H9 (cell line): ENCODE data around the gene CLINT1. TPM values are rescaled to one million over a fixed set of nuclear protein-coding genes. Genes with fewer than 3 reads are reported as not detected.

ENCODE experiments used
- DNase-seq: peaks from one replicate; pipeline ENCODE4 v3.0.0-alpha.2; 2017
- H2AFZ ChIP-seq: one replicate; pipeline ENCODE4 v1.6.1; 2013; ENCODE audit warnings: mild to moderate bottlenecking, low read length, control low read depth, moderate library complexity
- H2AK5ac ChIP-seq: 2 replicates; pipeline ENCODE4 v1.6.1; 2013; ENCODE audit warnings: low read length, control low read depth, mixed read lengths; ENCODE audit not compliant: insufficient read length
- H2BK120ac ChIP-seq: one replicate; pipeline ENCODE4 v1.6.1; 2013; ENCODE audit warnings: low read depth, mild to moderate bottlenecking, low read length, control low read depth, inconsistent platforms; ENCODE audit not compliant: poor library complexity, severe bottlenecking
- H2BK12ac ChIP-seq: 2 replicates; pipeline ENCODE4 v1.6.1; 2013; ENCODE audit warnings: low read length, control low read depth, mixed read lengths, low read depth; ENCODE audit not compliant: insufficient read length
- H2BK15ac ChIP-seq: 2 replicates; pipeline ENCODE4 v1.6.1; 2013; ENCODE audit warnings: low read depth, low read length, control low read depth
- H2BK20ac ChIP-seq: one replicate; pipeline ENCODE4 v1.6.1; 2013; ENCODE audit warnings: low read depth, mild to moderate bottlenecking, low read length, control low read depth, inconsistent platforms; ENCODE audit not compliant: poor library complexity, severe bottlenecking
- H2BK5ac ChIP-seq: 2 replicates; pipeline ENCODE4 v1.6.1; 2013; ENCODE audit warnings: low read length, control low read depth, mixed read lengths; ENCODE audit not compliant: insufficient read length
- H3K14ac ChIP-seq: 2 replicates; pipeline ENCODE4 v1.6.1; 2013; ENCODE audit warnings: low read length, control low read depth; ENCODE audit not compliant: insufficient read depth
- H3K18ac ChIP-seq: 2 replicates; pipeline ENCODE4 v1.6.1; 2013; ENCODE audit warnings: low read depth, mild to moderate bottlenecking, mixed read lengths, low read length, control low read depth; ENCODE audit not compliant: insufficient read length
- H3K23ac ChIP-seq: 2 replicates; pipeline ENCODE4 v1.6.1; 2013; ENCODE audit warnings: low read length, control low read depth, mixed read lengths, low read depth; ENCODE audit not compliant: insufficient read length
- H3K23me2 ChIP-seq: 2 replicates; pipeline ENCODE4 v1.6.1; 2013; ENCODE audit warnings: low read depth, mild to moderate bottlenecking, mixed read lengths, low read length, control low read depth; ENCODE audit not compliant: insufficient read length, poor library complexity, severe bottlenecking
- H3K27ac ChIP-seq: 2 replicates; pipeline ENCODE4 v1.5.1; 2013; ENCODE audit warnings: low read length, control low read depth, mixed read lengths, low read depth; ENCODE audit not compliant: insufficient read length
- H3K27me3 ChIP-seq: 2 replicates; pipeline ENCODE4 v1.6.1; 2013; ENCODE audit warnings: low read length, control low read depth, inconsistent platforms; ENCODE audit not compliant: insufficient read depth
- H3K4ac ChIP-seq: 2 replicates; pipeline ENCODE4 v1.6.1; 2013; ENCODE audit warnings: low read depth, mild to moderate bottlenecking, control low read depth, inconsistent platforms, low read length, moderate library complexity
- H3K4me1 ChIP-seq: 2 replicates; pipeline ENCODE4 v1.6.1; 2013; ENCODE audit warnings: low read length, control low read depth, inconsistent platforms; ENCODE audit not compliant: insufficient read depth
- H3K4me2 ChIP-seq: 2 replicates; pipeline ENCODE4 v1.6.1; 2013; ENCODE audit warnings: low read length, control low read depth, mixed read lengths; ENCODE audit not compliant: insufficient read length, insufficient read depth
- H3K56ac ChIP-seq: 2 replicates; pipeline ENCODE4 v1.6.1; 2013; ENCODE audit warnings: low read depth, mild to moderate bottlenecking, mixed read lengths, low read length, control low read depth; ENCODE audit not compliant: insufficient read length
- H3K79me1 ChIP-seq: 2 replicates; pipeline ENCODE4 v1.6.1; 2013; ENCODE audit warnings: low read depth, mild to moderate bottlenecking, moderate library complexity, low read length, control low read depth, inconsistent platforms; ENCODE audit not compliant: insufficient read depth, poor library complexity, severe bottlenecking
- H3K79me2 ChIP-seq: 2 replicates; pipeline ENCODE4 v1.6.1; 2013; ENCODE audit warnings: low read length, control low read depth, inconsistent platforms; ENCODE audit not compliant: insufficient read depth
- H3K9ac ChIP-seq: 2 replicates; pipeline ENCODE4 v1.6.1; 2013; ENCODE audit warnings: low read length, control low read depth, mixed read lengths; ENCODE audit not compliant: insufficient read length; ENCODE audit errors: extremely low read depth
- H3K9me3 ChIP-seq: one replicate; pipeline ENCODE4 v1.6.1; 2013; ENCODE audit warnings: low read depth, low read length, inconsistent platforms; ENCODE audit not compliant: control insufficient read depth
- H3T11ph ChIP-seq: one replicate; pipeline ENCODE4 v1.6.1; 2013; ENCODE audit warnings: mild to moderate bottlenecking, low read length, control low read depth, inconsistent platforms
- H4K20me1 ChIP-seq: one replicate; pipeline ENCODE4 v1.6.1; 2013; ENCODE audit not compliant: control insufficient read depth, insufficient read length, insufficient read depth
- H4K5ac ChIP-seq: 2 replicates; pipeline ENCODE4 v1.6.1; 2013; ENCODE audit warnings: low read depth, mild to moderate bottlenecking, mixed read lengths, low read length, control low read depth; ENCODE audit not compliant: insufficient read length
- H4K8ac ChIP-seq: replicated peaks from 2 replicates; pipeline ENCODE4 v1.6.1; 2013; ENCODE audit warnings: low read length, control low read depth, mixed read lengths, low read depth; ENCODE audit not compliant: insufficient read length
- H4K91ac ChIP-seq: 2 replicates; pipeline ENCODE4 v1.6.1; 2013; ENCODE audit warnings: low read depth, mild to moderate bottlenecking, moderate library complexity, mixed read lengths, low read length, control low read depth; ENCODE audit not compliant: insufficient read length
- H3K27ac Mint-ChIP-seq, 3 experiments: 2 replicates in 2 of 3; 3 replicates in 1 of 3; pipeline ENCODE4 v1.8.0; 2020 to 2021; ENCODE audit warnings: mixed read lengths in 3 of 3, mild to moderate bottlenecking in 1 of 3, moderate library complexity in 1 of 3
- H3K27me3 Mint-ChIP-seq: 2 replicates; pipeline ENCODE4 v1.8.0; 2021; ENCODE audit warnings: low read depth, mild to moderate bottlenecking, moderate library complexity, mixed read lengths
- H3K36me3 Mint-ChIP-seq, 3 experiments: 2 replicates in 2 of 3; 3 replicates in 1 of 3; pipeline ENCODE4 v1.8.0; 2020 to 2021; ENCODE audit warnings: low read depth in 3 of 3, mixed read lengths in 3 of 3; ENCODE audit not compliant: insufficient read depth in 1 of 3
- H3K4me1 Mint-ChIP-seq, 2 experiments: 2 replicates each; pipeline ENCODE4 v1.8.0; 2020; ENCODE audit warnings: mixed read lengths in 2 of 2
- H3K4me3 Mint-ChIP-seq, 2 experiments: 2 replicates in 1 of 2; 3 replicates in 1 of 2; pipeline ENCODE4 v1.8.0; 2020 to 2021; ENCODE audit warnings: mild to moderate bottlenecking in 2 of 2, mixed read lengths in 2 of 2, moderate library complexity in 1 of 2
- H3K9me3 Mint-ChIP-seq, 2 experiments: 2 replicates in 1 of 2; 3 replicates in 1 of 2; pipeline ENCODE4 v1.8.0; 2020; ENCODE audit warnings: mild to moderate bottlenecking in 2 of 2, mixed read lengths in 2 of 2, moderate library complexity in 1 of 2
- WGBS: extraction: QIAGEN DNeasy Blood & Tissue Kit; methylation state at CpG from one replicate; pipeline ENCODE4 v1.1.7; 2013; ENCODE audit warnings: missing lambda C conversion rate, low lambda C conversion rate, mixed read lengths; ENCODE audit not compliant: insufficient read length; ENCODE audit errors: extremely low coverage; 5-methylcytosine and 5-hydroxymethylcytosine counted together
- total RNA-seq: library from RNA; stranded (reverse); gene quantifications from 2 replicates; pipeline ENCODE4 v1.2.1, GENCODE V29; 2021
- TF ChIP-seq, protein P1 (sequence below): fragments of 200-600 bp; sonication (generic); conservative IDR thresholded peaks from 3 replicates; pipeline ENCODE4 v1.8.0; 2021; ENCODE audit warnings: antibody characterized with exemption, mild to moderate bottlenecking

The CLINT1 gene
- total RNA-seq, 1 experiment from 2014 or later: 79.1 TPM

DNA sequence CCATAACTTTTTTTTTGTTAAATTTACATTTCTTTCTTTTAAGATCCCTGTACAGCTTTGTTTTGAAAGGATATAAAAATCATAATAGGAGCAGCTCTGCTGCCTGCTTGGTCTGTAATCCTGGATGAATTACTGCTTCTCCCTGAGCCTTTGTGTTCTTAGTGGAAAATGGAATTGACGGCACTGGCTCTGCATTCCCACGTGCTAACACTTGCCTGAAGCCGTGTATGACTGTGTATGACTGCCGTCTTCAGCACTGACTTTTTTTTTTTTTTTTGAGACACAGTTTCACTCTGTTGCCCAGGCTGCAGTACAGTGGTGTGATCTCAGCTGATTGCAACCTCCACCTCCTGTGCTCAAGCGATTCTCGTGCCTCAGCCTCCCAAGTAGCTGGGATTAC lies 123.0 kb downstream of the CLINT1 start:
- no peaks in the 10 kb centered on the region; the same call in 1 of the 2 replicates for H3K27me3 Mint-ChIP-seq
- no peak overlapping the region for H2BK20ac ChIP-seq
- no peak overlapping the region for H3K18ac ChIP-seq
- H2BK12ac ChIP-seq: no peak overlapping the region
- H3K27ac ChIP-seq: no peak overlapping the region
- no peak overlapping the region for H3T11ph ChIP-seq
- no peak overlapping the region for H4K8ac ChIP-seq
- DNase-seq: no peak
- H3K23ac ChIP-seq: no peak overlapping the region
- no peak overlapping the region for H2AK5ac ChIP-seq
- no peaks in the 10 kb centered on the region for H3K4me1 ChIP-seq
- H3K79me1 ChIP-seq: no peaks in the 10 kb centered on the region
- H3K4me2 ChIP-seq: no peak overlapping the region
- no peak overlapping the region for H3K56ac ChIP-seq
- H3K27me3 ChIP-seq: no peaks in the 10 kb centered on the region
- H3K4me3 Mint-ChIP-seq: no peak overlapping the region
- peaks cover 1 to 8% of the 10 kb centered on the region in 2 experiments for H3K4me1 Mint-ChIP-seq
- no peak overlapping the region for H3K9ac ChIP-seq
- no peaks in the 10 kb centered on the region for H3K23me2 ChIP-seq
- H2AFZ ChIP-seq: no peak overlapping the region
- H3K4ac ChIP-seq: no peak overlapping the region
- H3K79me2 ChIP-seq: no peaks in the 10 kb centered on the region; the same call in 1 of the 2 replicates
- H2BK120ac ChIP-seq: no peak overlapping the region
- no peak overlapping the region for H3K27ac Mint-ChIP-seq
- H4K20me1 ChIP-seq: no peaks in the 10 kb centered on the region
- no peaks in the 10 kb centered on the region for H3K9me3 ChIP-seq
- H2BK5ac ChIP-seq: no peak overlapping the region
- WGBS: no CpG with 5 or more reads among the region's 6 CpGs
- H3K9me3 Mint-ChIP-seq: peaks cover 0 to 7% of the 10 kb centered on the region in 2 experiments; a peak in 2 of 5 replicates
- no peak overlapping the region for H4K5ac ChIP-seq
- TF ChIP-seq, protein P1, sequence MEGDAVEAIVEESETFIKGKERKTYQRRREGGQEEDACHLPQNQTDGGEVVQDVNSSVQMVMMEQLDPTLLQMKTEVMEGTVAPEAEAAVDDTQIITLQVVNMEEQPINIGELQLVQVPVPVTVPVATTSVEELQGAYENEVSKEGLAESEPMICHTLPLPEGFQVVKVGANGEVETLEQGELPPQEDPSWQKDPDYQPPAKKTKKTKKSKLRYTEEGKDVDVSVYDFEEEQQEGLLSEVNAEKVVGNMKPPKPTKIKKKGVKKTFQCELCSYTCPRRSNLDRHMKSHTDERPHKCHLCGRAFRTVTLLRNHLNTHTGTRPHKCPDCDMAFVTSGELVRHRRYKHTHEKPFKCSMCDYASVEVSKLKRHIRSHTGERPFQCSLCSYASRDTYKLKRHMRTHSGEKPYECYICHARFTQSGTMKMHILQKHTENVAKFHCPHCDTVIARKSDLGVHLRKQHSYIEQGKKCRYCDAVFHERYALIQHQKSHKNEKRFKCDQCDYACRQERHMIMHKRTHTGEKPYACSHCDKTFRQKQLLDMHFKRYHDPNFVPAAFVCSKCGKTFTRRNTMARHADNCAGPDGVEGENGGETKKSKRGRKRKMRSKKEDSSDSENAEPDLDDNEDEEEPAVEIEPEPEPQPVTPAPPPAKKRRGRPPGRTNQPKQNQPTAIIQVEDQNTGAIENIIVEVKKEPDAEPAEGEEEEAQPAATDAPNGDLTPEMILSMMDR: no peak
- H3K36me3 Mint-ChIP-seq: peaks cover 28 to 54% (median 46%) of the 10 kb centered on the region in 3 experiments
- no peak overlapping the region for H3K14ac ChIP-seq
- no peak overlapping the region for H4K91ac ChIP-seq
- no peak overlapping the region for H2BK15ac ChIP-seq

Other genes with a start within 250 kb of the CLINT1 start
- 0.13 TPM in 1 of 2 replicates, not detected in the other for gene SOX30, start 206.7 kb downstream of the CLINT1 start, total RNA-seq
- not detected in 2 replicates for gene C5orf52, start 187.6 kb downstream of the CLINT1 start, total RNA-seq
- gene THG1L, start 127.7 kb downstream of the CLINT1 start, total RNA-seq: 12.9 and 13.5 TPM in 2 replicates
- 4.5 and 4.7 TPM in 2 replicates for gene LSM11, start 115.4 kb downstream of the CLINT1 start, total RNA-seq